CD4-positive, alpha-beta T cell treated with Interleukin-15 for 4 hours (primary cell): Measurements from ENCODE around the gene AKAP13.

Source experiments
- DNase-seq: peaks from one replicate; pipeline ENCODE4 v3.0.0-alpha.2; 2020; ENCODE audit warnings: low spot score

The AKAP13 gene

GRCh38 chr15:85767785-85768529, 387.6 kb downstream of the AKAP13 start:
- DNase-seq: no peak

DNA sequence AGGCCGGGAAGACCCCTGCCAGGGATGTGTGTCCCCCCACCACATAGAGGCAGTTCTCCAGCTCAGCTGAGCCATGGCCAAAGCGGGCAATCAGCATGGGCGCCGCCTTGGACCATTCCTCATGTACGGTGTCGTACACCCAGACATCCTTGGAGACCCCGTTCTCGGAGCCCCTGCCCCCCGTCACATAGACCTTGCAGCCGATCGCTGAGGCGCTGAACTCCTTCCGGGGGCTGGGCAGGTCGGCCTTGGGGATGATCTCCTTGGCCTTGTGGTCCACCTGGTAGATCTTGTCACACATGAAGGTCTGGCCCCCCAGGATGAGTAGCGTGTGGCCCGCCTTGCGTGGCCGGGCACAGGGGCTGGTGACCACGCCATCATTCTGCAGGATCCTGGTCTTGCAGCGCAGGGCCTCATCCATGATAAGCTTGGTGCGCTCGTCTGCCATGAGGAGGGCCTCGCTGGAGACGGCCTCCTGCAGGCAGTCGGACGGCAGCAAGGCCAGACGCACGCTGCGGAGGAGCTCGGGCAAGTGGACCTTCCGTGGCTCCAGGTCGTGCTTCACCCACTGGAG, 388.3 kb downstream of the AKAP13 start:
- no peak for DNase-seq

- no peak for DNase-seq
These were observed 388.9 kb downstream of the AKAP13 start for GRCh38 chr15:85769182-85769900.

- no peak for DNase-seq
These were observed 390.0 kb downstream of the AKAP13 start for GRCh38 chr15:85770096-85771041.

DNA sequence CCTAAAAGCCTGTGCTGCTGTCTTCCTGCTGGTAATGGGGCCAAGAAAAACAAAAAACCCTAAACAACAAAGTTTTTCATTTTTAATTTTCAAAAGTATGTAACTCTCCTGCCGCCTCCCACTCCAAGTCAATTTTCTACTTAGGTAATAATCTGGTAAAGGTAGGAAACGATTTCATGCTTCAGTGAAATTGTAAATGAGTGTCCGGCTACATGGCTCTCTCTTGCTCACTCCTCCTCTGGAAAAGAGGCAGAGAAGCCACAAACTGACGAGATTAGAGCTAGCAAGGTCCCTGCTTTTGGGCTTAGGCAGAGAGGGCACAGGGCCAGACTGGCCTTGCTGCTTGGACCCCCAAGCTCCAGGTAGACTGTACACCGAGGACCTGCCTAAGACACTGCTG, 390.9 kb downstream of the AKAP13 start:
- no peak for DNase-seq

DNA sequence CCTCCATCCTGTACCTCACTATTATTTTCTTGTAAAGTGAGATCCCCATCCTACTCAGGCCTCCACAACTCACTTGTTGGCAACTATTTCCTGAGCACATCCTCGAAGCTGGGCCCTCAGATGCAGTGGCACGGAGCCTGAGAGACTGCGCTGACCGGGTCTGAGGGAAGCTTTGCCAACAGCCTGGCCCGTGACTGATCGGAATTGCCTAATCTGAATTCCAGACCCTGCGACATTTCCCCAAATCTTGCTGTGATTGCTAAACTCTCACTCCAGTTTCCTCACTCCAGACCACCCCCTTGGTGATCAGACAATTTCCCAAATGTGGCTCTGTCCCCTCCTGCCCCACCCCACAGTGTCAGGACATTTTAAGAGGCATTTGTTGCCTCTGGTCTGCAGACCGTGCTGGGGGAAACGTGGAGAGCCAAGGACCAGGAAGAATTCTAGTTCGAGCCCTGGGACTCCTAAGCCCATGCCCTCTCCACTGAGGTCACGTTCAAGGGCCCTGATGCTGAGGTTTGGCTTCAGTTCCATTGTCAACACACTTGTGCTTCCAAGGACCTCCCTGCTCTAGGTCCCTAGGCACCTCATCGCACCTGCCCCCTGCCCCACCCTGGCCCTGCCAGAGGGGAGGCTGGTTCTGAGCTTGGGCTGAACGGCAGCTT, 391.5 kb downstream of the AKAP13 start:
- no peak for DNase-seq

DNA sequence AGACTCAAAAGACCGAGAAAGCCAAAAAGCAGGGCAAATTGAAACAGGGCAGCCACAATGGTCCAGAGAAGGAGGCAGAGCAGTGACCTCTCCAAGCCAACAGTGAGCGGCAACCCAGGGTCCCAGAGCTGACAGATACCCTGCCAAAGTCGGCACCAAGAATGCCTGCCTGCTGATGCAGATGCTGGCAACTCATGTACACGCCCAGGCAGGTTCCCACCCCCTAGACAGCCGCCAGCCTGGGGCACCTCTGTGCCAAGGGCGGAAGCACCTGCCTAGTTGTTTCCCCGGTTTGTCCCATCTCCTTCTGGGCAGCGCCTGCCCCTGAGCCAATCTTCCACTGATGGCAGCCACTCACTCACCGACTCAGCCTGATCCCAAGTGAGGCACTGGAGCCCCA, 392.3 kb downstream of the AKAP13 start:
- DNase-seq: no peak

DNA sequence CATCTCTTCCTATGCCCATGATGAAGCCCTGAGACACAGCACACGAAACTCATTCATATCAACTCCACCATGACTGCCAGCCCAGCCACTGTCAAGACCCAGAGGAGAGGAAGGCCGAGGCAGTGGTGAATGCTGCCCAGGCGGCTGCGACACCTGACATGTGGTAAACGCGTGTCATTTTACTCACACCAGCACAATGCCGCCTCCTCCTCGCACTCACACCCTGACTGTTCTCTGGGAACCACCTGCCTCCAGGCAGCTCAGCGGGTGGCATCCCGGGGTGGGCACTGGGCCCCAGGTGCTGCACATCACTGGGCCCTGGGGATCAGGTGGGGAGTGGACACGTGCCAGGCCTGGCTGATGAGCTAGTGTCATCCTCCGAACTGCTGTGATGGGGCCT, 392.8 kb downstream of the AKAP13 start:
- no peak for DNase-seq

GRCh38 chr15:85773970-85774369, 393.6 kb downstream of the AKAP13 start:
- no peak for DNase-seq

DNA sequence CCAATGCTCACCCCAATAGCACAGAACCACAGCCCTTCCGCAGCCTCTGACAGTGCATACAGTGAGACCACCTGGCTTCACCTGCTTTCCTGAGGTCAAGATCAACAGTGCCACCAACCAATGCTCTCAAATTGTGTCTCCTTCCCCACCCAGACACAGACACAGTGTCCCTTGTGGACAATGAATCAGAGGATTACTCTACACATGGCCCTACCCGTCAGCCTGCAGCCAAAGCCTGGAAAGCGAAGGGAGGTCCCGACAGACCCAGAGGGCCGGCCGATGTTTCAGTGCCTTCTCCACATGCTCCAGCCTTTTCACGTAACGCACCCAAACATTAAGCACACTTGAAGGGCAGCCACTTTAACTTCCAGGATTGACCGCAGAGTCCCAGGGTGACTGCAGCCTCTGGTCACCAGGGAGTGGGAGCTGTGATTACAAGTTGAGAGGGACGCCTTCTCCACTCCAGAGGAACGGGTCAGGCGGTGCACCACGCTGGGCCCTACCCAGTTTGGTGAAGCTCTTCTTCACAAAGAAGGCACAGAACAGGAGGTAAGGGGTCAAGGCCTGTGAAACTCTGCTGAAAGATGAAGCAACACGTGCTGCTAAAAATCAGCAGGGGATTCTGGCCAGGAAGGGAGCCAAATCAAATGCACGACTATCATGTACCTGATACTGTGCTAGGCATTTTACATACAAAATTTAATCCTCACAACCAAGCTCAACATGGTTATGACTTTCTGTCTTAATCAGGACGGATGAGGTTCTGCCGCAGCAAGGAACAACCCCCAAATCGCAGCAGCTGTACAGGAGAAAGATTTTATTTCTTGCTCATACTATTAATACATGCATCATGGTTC, 397.1 kb downstream of the AKAP13 start:
- no peak for DNase-seq

GRCh38 chr15:85778107-85778776, 397.8 kb downstream of the AKAP13 start:
- DNase-seq: no peak

DNA sequence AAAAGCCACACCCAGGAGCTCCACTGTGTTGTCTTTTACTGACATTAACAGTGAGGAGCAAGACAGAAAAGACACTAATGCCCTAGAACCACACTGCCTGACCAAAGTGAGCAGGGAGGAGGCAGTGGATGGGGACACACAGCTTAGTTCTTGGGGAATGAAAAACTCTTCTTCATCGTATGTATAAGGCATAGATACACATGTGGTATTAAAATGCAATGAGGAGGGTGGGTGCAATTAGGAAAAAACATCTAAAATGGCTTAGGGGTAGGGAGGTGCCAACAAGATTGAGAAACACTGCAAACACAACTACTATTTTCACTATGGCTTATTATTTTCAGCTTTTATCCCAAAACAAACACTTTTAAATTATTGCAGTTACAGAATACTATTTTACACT, 398.8 kb downstream of the AKAP13 start:
- DNase-seq: no peak

GRCh38 chr15:85780225-85780985, 400.0 kb downstream of the AKAP13 start:
- DNase-seq: no peak

- DNase-seq: no peak
These were observed 400.7 kb downstream of the AKAP13 start for GRCh38 chr15:85781099-85781498.

- no peak for DNase-seq
These were observed 401.7 kb downstream of the AKAP13 start for GRCh38 chr15:85782064-85782463.

DNA sequence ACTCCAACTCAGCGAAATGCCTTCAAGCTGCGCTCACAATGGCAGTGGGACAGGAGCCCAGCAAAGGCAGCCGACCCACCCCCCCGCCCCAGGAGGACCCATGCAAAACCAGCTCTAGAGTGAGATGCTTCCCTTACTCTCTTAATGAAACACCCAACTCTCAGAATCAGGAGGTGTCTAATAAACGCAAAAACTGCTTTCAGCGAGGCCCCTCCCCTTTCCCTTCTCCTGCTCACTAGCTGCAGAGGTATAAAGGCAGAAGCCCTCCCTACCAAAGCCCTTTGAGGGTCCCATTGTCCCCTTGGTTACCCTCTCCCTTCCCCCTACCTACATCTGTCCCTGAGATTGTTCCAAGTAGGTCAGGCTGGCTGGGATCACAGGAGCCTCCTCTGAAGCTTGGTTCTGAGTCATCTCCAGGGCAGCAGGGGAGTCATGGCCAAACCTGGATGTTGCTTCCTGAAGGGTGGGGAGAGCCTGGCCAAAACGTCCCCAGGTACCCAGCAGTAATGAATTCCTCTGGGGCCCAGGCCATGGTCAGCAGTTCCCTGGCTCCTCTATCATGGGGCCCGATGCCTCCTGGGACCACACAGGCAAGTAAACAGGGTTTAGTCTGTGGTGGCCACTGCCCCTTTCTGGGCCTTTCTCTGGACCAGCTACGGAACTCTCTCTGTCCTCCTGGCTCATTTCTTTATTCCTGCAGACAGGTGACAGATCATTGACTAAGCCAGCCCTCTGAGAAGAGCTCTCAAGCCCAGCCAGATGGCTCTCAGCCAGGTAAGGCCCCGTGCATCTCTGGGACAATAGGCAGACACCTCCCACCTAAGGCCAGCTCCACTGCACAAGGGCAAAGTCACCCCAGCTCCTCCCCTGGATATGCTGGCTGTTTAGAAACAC, 405.7 kb downstream of the AKAP13 start:
- DNase-seq: no peak

DNA sequence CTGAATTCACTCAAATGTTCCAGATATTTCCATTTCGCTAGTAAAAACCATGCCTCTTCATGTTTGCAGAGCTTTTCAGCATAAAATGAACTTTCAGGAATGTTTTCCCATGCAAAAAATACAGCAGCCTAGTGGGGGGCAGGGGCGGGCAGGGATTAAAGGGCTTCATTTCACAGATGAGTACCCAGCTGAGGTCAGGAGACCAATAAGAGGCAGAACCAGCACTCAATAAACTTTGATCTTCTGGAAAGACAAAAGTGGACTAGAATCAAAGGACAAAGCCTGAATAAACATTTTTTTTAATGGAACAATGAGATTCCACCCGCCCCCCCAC, 406.3 kb downstream of the AKAP13 start:
- DNase-seq: no peak

DNA sequence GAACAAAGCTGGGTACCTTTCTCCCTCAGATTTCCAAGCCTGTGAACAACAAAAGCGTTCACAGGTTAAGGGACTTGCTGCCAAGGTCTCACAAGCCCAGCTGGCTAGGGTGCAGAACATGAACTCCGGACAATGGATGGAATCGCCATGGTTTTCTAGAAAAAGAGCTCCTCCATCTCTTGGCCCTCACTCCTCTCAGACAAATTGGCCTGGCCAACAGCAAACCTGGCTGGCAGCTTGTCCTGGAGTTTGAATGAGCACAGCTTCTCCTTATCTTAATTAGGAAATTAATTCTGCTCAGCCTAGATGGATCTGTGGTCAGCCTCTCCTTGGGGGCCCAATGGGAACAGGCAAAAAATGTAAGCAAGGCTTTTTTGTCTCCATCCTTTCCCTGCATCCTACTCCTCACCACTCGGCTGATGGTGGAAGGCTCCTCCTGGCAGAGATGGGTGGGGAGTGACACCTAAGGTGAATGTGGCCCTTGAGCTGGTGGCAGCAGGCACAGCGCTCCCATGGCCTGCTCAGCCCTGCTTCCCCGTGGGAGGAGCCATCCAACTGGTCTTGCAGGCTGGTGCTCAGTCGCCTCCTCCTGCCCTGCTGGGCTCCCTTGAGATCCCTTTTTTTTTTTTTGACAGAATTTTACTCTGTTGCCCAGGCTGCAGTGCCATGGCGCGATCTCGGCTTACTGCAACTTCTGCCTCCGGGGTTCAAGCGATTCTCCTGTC, 408.5 kb downstream of the AKAP13 start:
- DNase-seq: no peak
